DND-41 (cell line): ENCODE results near the gene OR51G2.
"Not testable (repeated sequence)": the region's sequence is repeated elsewhere in the genome, so short reads cannot be mapped to it uniquely, and the experiment has no call there.

ENCODE experiments used
- ATAC-seq: fragments of 200-7000 bp; cut with Tn5 transposase; 3 replicates; pipeline ENCODE4 v1.9.1; 2021; ENCODE audit warnings: low read depth; ENCODE audit not compliant: insufficient read depth
- DNase-seq: peaks from one replicate; pipeline ENCODE4 v3.0.0-alpha.2; 2020
- H2AFZ ChIP-seq: 2 replicates; pipeline ENCODE4 v1.6.0; 2012; ENCODE audit warnings: low read depth, low read length
- H3K27ac ChIP-seq: 2 replicates; pipeline ENCODE4 v1.5.1; 2012; ENCODE audit warnings: low read length, inconsistent platforms
- H3K27me3 ChIP-seq: fragments of 200-600 bp; sonication (generic); 2 replicates; pipeline ENCODE4 v1.6.0; 2012; ENCODE audit warnings: low read length, mild to moderate bottlenecking, inconsistent platforms; ENCODE audit not compliant: insufficient read depth, poor library complexity
- H3K36me3 ChIP-seq: 2 replicates; pipeline ENCODE4 v1.5.1; 2012; ENCODE audit warnings: low read length, inconsistent platforms; ENCODE audit not compliant: insufficient read depth
- H3K4me1 ChIP-seq: 2 replicates; pipeline ENCODE4 v1.5.1; 2012; ENCODE audit warnings: mild to moderate bottlenecking, low read length; ENCODE audit not compliant: insufficient read depth
- H3K4me2 ChIP-seq: 2 replicates; pipeline ENCODE4 v1.6.0; 2012; ENCODE audit warnings: mild to moderate bottlenecking, moderate library complexity, low read length, inconsistent platforms; ENCODE audit not compliant: insufficient read depth
- H3K4me3 ChIP-seq, 2 experiments: fragments of 200-600 bp in 1 of 2; shearing (Covaris generic) in 1 of 2; 2 replicates each; pipeline ENCODE4 v1.5.1; 2012 to 2016; ENCODE audit warnings: inconsistent platforms in 2 of 2, low read length in 2 of 2, mild to moderate bottlenecking in 2 of 2, low read depth in 1 of 2, moderate library complexity in 1 of 2
- H3K79me2 ChIP-seq: 2 replicates; pipeline ENCODE4 v1.6.0; 2012; ENCODE audit warnings: low read length, inconsistent platforms; ENCODE audit not compliant: insufficient read depth
- H3K9ac ChIP-seq: 2 replicates; pipeline ENCODE4 v1.6.0; 2012; ENCODE audit warnings: low read depth, mild to moderate bottlenecking, inconsistent platforms, low read length, moderate library complexity
- H3K9me3 ChIP-seq: 2 replicates; pipeline ENCODE4 v1.5.1; 2012; ENCODE audit warnings: low read length, moderate library complexity, mild to moderate bottlenecking, inconsistent platforms; ENCODE audit not compliant: insufficient read depth, severe bottlenecking
- H4K20me1 ChIP-seq: 2 replicates; pipeline ENCODE4 v1.6.0; 2012; ENCODE audit warnings: low read length; ENCODE audit not compliant: insufficient read depth
- CTCF ChIP-seq: IDR thresholded peaks from 2 replicates; pipeline ENCODE4 v1.5.1; 2012; ENCODE audit warnings: borderline replicate concordance, low read length, moderate library complexity, mild to moderate bottlenecking; ENCODE audit not compliant: poor library complexity, severe bottlenecking; ENCODE audit errors: extremely low read depth
- EZH2 ChIP-seq: IDR thresholded peaks from 3 replicates; pipeline ENCODE4 v1.6.1; 2012; ENCODE audit warnings: borderline replicate concordance, low read depth, mild to moderate bottlenecking, moderate library complexity, low read length, inconsistent platforms; ENCODE audit not compliant: severe bottlenecking

OR51G2 gene

GRCh38 chr11:4919250-4919649 is at the start of gene OR51G2:
OR51G2 (minus strand) TSS chr11:4919350; CDS start chr11:4915663, 3,687 bp downstream.
- Histone ChIP-seq H3K79me2 (no peaks in the 10 kb centered on the region), H3K9me3 (no peaks in the 10 kb centered on the region), H3K27me3 (no peaks in the 10 kb centered on the region), H3K27ac (no peak within 1 kb of the TSS), H4K20me1 (no peaks in the 10 kb centered on the region), H2AFZ (no peak within 1 kb of the TSS), H3K4me3 (no peak within 1 kb of the TSS), H3K4me1 (no peaks in the 10 kb centered on the region), H3K9ac (no peak within 1 kb of the TSS), H3K36me3 (no peaks in the 10 kb centered on the region), H3K4me2 (no peak within 1 kb of the TSS)
- no peak for TF ChIP-seq CTCF
- TF ChIP-seq EZH2: no peak
- ATAC-seq (no peak), DNase-seq (no peak)

- no peak overlapping the region for H3K27ac ChIP-seq
- no peak for ATAC-seq
- H3K4me1 ChIP-seq: no peaks in the 10 kb centered on the region
Measured at GRCh38 chr11:4962816-4963215, 43.7 kb upstream of the OR51G2 start.

GRCh38 chr11:4960877-4961276 is 41.7 kb upstream of the OR51G2 start:
- no peak overlapping the region for H3K4me3 ChIP-seq
- no peaks in the 10 kb centered on the region for H3K79me2 ChIP-seq
- no peaks in the 10 kb centered on the region for H4K20me1 ChIP-seq
- no peak overlapping the region for H3K9ac ChIP-seq
- DNase-seq (no peak), ATAC-seq (no peak)
- H2AFZ ChIP-seq: no peak overlapping the region
- TF ChIP-seq EZH2: no peak
- no peak for TF ChIP-seq CTCF
- H3K27me3 ChIP-seq: no peaks in the 10 kb centered on the region
- H3K36me3 ChIP-seq: no peaks in the 10 kb centered on the region
- H3K4me2 ChIP-seq: no peak overlapping the region
- no peak overlapping the region for H3K27ac ChIP-seq
- no peaks in the 10 kb centered on the region for H3K4me1 ChIP-seq
- no peaks in the 10 kb centered on the region for H3K9me3 ChIP-seq

More at GRCh38 chr11:4962816-4963215, 43.7 kb upstream of the OR51G2 start:
- no peak overlapping the region for H3K9ac ChIP-seq
- H3K27me3 ChIP-seq: peaks cover 6% of the 10 kb centered on the region
- no peak overlapping the region for H3K4me3 ChIP-seq
- no peaks in the 10 kb centered on the region for H3K9me3 ChIP-seq
- H4K20me1 ChIP-seq: no peaks in the 10 kb centered on the region
- TF ChIP-seq CTCF: no peak
- no peak for TF ChIP-seq EZH2
- no peak overlapping the region for H2AFZ ChIP-seq
- H3K79me2 ChIP-seq: no peaks in the 10 kb centered on the region
- DNase-seq: no peak
- no peaks in the 10 kb centered on the region for H3K36me3 ChIP-seq
- H3K4me2 ChIP-seq: no peak overlapping the region

- H3K9me3 ChIP-seq: no peaks in the 10 kb centered on the region
- H3K79me2 ChIP-seq: no peaks in the 10 kb centered on the region
- no peak overlapping the region for H3K4me3 ChIP-seq
- no peak overlapping the region for H2AFZ ChIP-seq
- no peak overlapping the region for H3K9ac ChIP-seq
- H3K36me3 ChIP-seq: no peaks in the 10 kb centered on the region
- DNase-seq: no peak
- ATAC-seq: no peak
- TF ChIP-seq EZH2 (no peak), CTCF (no peak)
- no peaks in the 10 kb centered on the region for H3K4me1 ChIP-seq
- no peaks in the 10 kb centered on the region for H4K20me1 ChIP-seq
- H3K27me3 ChIP-seq: no peaks in the 10 kb centered on the region
- no peak overlapping the region for H3K4me2 ChIP-seq
- H3K27ac ChIP-seq: no peak overlapping the region
Measured at GRCh38 chr11:4957396-4957795, 38.2 kb upstream of the OR51G2 start.

- not testable (repeated sequence) for H3K4me3 ChIP-seq, H4K20me1 ChIP-seq, DNase-seq, H3K27ac ChIP-seq, ATAC-seq, H3K27me3 ChIP-seq, H3K4me2 ChIP-seq, H3K79me2 ChIP-seq, H3K4me1 ChIP-seq, H3K9me3 ChIP-seq, H3K36me3 ChIP-seq, H3K9ac ChIP-seq, H2AFZ ChIP-seq
Measured at GRCh38 chr11:4955613-4956012, 36.5 kb upstream of the OR51G2 start, which contains the start of gene OR51A2. OR51A2 (minus strand) TSS chr11:4955713; CDS start chr11:4955713, 0 bp downstream.
